HepG2 (cell line): Measurements from ENCODE around the gene ZBTB48. TPM values are rescaled to one million over a fixed set of nuclear protein-coding genes. Genes with fewer than 3 reads are reported as not detected.

Source experiments
- ARHGAP35 ChIP-seq: sonication (generic); formaldehyde crosslinking; IDR thresholded peaks from 2 replicates; pipeline ENCODE4 v1.9.0; 2022; ENCODE audit warnings: mild to moderate bottlenecking, inconsistent platforms, moderate library complexity, missing genetic modification reagents, borderline replicate concordance
- FOXP4 ChIP-seq: sonication (generic); formaldehyde crosslinking; IDR thresholded peaks from 2 replicates; pipeline ENCODE4 v1.4.0; 2020; ENCODE audit warnings: missing genetic modification reagents
- GZF1 ChIP-seq: sonication (generic); formaldehyde crosslinking; IDR thresholded peaks from 2 replicates; pipeline ENCODE4 v1.5.1; 2020; ENCODE audit warnings: mild to moderate bottlenecking, missing genetic modification reagents
- HIC2 ChIP-seq: sonication (generic); formaldehyde crosslinking; IDR thresholded peaks from 2 replicates; pipeline ENCODE4 v1.9.0; 2022; ENCODE audit warnings: low read depth, missing genetic modification reagents
- HMG20B ChIP-seq: conservative IDR thresholded peaks from 2 replicates; pipeline ENCODE4 v1.6.1; 2016; ENCODE audit warnings: missing genetic modification reagents, missing compliant biosample characterization
- KAT7 ChIP-seq: IDR thresholded peaks from 2 replicates; pipeline ENCODE4 v1.6.1; 2018; ENCODE audit warnings: borderline replicate concordance, missing compliant biosample characterization
- MED8 ChIP-seq: sonication (generic); formaldehyde crosslinking; IDR thresholded peaks from 2 replicates; pipeline ENCODE4 v1.8.1; 2023; ENCODE audit warnings: mild to moderate bottlenecking, missing genetic modification reagents; ENCODE audit not compliant: insufficient replicate concordance
- NFKBIZ ChIP-seq: IDR thresholded peaks from 2 replicates; pipeline ENCODE4 v1.6.1; 2018; ENCODE audit warnings: missing genetic modification reagents, missing compliant biosample characterization
- NR3C1 ChIP-seq: sonication (generic); formaldehyde crosslinking; IDR thresholded peaks from 2 replicates; pipeline ENCODE4 v1.4.0; 2020; ENCODE audit warnings: missing genetic modification reagents
- POLR2AphosphoS5 ChIP-seq: IDR thresholded peaks from 2 replicates; pipeline ENCODE4 v1.6.1; 2012; ENCODE audit warnings: low read depth, low read length
- SNAPC5 ChIP-seq: sonication (generic); formaldehyde crosslinking; IDR thresholded peaks from 2 replicates; pipeline ENCODE4 v1.8.1; 2023; ENCODE audit warnings: mild to moderate bottlenecking, missing genetic modification reagents, borderline replicate concordance
- STAT6 ChIP-seq: sonication (generic); formaldehyde crosslinking; IDR thresholded peaks from 2 replicates; pipeline ENCODE4 v1.4.0; 2020; ENCODE audit warnings: missing genetic modification reagents, mild to moderate bottlenecking, borderline replicate concordance
- TCF12 ChIP-seq, 2 experiments: fragments of 450-650 bp in 1 of 2; sonication (generic) in 1 of 2; formaldehyde crosslinking in 1 of 2; IDR thresholded peaks; 2 replicates each; pipeline versions ENCODE4 v1.6.1 to v1.8.0; 2017 to 2022; ENCODE audit warnings: antibody characterized with exemption in 1 of 2, mild to moderate bottlenecking in 1 of 2, missing genetic modification reagents in 1 of 2, moderate library complexity in 1 of 2
- ZBTB42 ChIP-seq: sonication (generic); formaldehyde crosslinking; IDR thresholded peaks from 2 replicates; pipeline ENCODE4 v1.5.0; 2020; ENCODE audit warnings: mild to moderate bottlenecking, missing genetic modification reagents
- ZFP62 ChIP-seq: sonication (generic); formaldehyde crosslinking; IDR thresholded peaks from 2 replicates; pipeline ENCODE4 v1.4.0; 2020; ENCODE audit warnings: missing genetic modification reagents
- ZGPAT ChIP-seq: IDR thresholded peaks from 2 replicates; pipeline ENCODE4 v1.6.1; 2016; ENCODE audit warnings: mild to moderate bottlenecking
- ZNF512 ChIP-seq: sonication (generic); formaldehyde crosslinking; IDR thresholded peaks from 2 replicates; pipeline ENCODE4 v1.4.0; 2020; ENCODE audit warnings: mild to moderate bottlenecking, missing genetic modification reagents
- ZNF562 ChIP-seq: sonication (generic); formaldehyde crosslinking; IDR thresholded peaks from 2 replicates; pipeline ENCODE4 v1.8.0; 2022; ENCODE audit warnings: missing genetic modification reagents, borderline replicate concordance
- ZNF570 ChIP-seq: sonication (generic); formaldehyde crosslinking; IDR thresholded peaks from 2 replicates; pipeline ENCODE4 v1.4.0; 2020; ENCODE audit warnings: mild to moderate bottlenecking, missing genetic modification reagents, borderline replicate concordance
- ZNF790 ChIP-seq: sonication (generic); formaldehyde crosslinking; IDR thresholded peaks from 2 replicates; pipeline ENCODE4 v1.8.0; 2022; ENCODE audit warnings: missing genetic modification reagents, mild to moderate bottlenecking, borderline replicate concordance
- polyA plus RNA-seq, 8 experiments: library from polyadenylated mRNA; depleted of rRNA in 3 of 8; stranded (reverse) in 7 of 8; unstranded in 1 of 8; fragments of >200 nt; fragmentation: Illumina TruSeq in 4 of 8; extraction: Trizol in 4 of 8; gene quantifications; 2 replicates each; pipeline versions ENCODE4 v1.2.1 to v1.2.3, GENCODE V29; 2011 to 2016; ENCODE audit warnings: low read depth in 4 of 8, missing spikeins in 1 of 8, mixed read lengths in 1 of 8; ENCODE audit not compliant: insufficient read depth in 1 of 8
- total RNA-seq, 5 experiments: library from RNA; depleted of rRNA; stranded (reverse); fragments of >200 nt; fragmentation: Illumina TruSeq; extraction: Trizol; gene quantifications; 2 replicates each; pipeline ENCODE4 v1.2.3, GENCODE V29; 2016; ENCODE audit warnings: low read depth in 1 of 5

ZBTB48 gene
- total and polyA plus RNA-seq, 2 of the 13 experiments (the other 11 are each of a cell fraction or from before 2014, with no cell fraction given) = 13.0 to 17.1 TPM

GRCh38 chr1:6602669-6603237 lies 23.0 kb downstream of the ZBTB48 start, which contains the start of gene KLHL21 (continued):
- TF ChIP-seq ZGPAT (CRISPR knock-in tag) (peak; percentile 35; the same call in 1 of the 2 replicates), ZNF570 (no peak), FOXP4 (CRISPR knock-in tag) (peak; percentile 17; the same call in 1 of the 2 replicates), ZBTB42 (CRISPR knock-in tag) (no peak), TCF12 (IDR thresholded peaks at IDR 0.05) (no peak), TCF12 (CRISPR knock-in tag; IDR thresholded peaks at IDR 0.05) (no peak), ZNF512 (no peak), NR3C1 (CRISPR knock-in tag) (no peak), SNAPC5 (no peak), NFKBIZ (CRISPR knock-in tag) (no peak; the same call in 1 of the 2 replicates), ZFP62 (CRISPR knock-in tag) (no peak), HMG20B (no peak), POLR2AphosphoS5 (peak; percentile 90), MED8 (CRISPR knock-in tag) (no peak), HIC2 (CRISPR knock-in tag) (no peak), ARHGAP35 (CRISPR knock-in tag) (no peak), ZNF790 (0 out of 2 replicates have a peak, but pooled peaks have one; percentile 12), KAT7 (CRISPR knock-in tag) (no peak), STAT6 (no peak), GZF1 (no peak), ZNF562 (no peak)
